GM19099 (cell line): Measurements from ENCODE around the gene ZBTB38.
A peak's percentile ranks its signal among the peaks of the same experiment; 100 is the strongest.

ENCODE experiments used
- POLR2A ChIP-seq: IDR thresholded peaks from 3 replicates; pipeline ENCODE4 v1.6.1; 2011; ENCODE audit warnings: low read depth; ENCODE audit not compliant: insufficient read length; ENCODE audit errors: extremely low read depth

The ZBTB38 gene

GRCh38 chr3:141385406-141386125 is 17.3 kb downstream of the ZBTB38 start:
- no peak for TF ChIP-seq POLR2A

GRCh38 chr3:141386126-141386488 is 17.8 kb downstream of the ZBTB38 start:
- no peak for TF ChIP-seq POLR2A

GRCh38 chr3:141386611-141387111 is 18.4 kb downstream of the ZBTB38 start:
- peak; percentile 93 for TF ChIP-seq POLR2A

GRCh38 chr3:141387516-141387915 is 19.2 kb downstream of the ZBTB38 start:
- peak; percentile 14 for TF ChIP-seq POLR2A

- TF ChIP-seq POLR2A, result no peak
Measured at GRCh38 chr3:141388395-141388794, 20.1 kb downstream of the ZBTB38 start.

GRCh38 chr3:141388823-141389621 is 20.7 kb downstream of the ZBTB38 start:
- TF ChIP-seq POLR2A, result peak; percentile 47

GRCh38 chr3:141389703-141390102 is 21.4 kb downstream of the ZBTB38 start:
- no peak for TF ChIP-seq POLR2A

GRCh38 chr3:141390747-141391146 is 22.4 kb downstream of the ZBTB38 start:
- TF ChIP-seq POLR2A, result no peak

GRCh38 chr3:141391298-141391990 is 23.1 kb downstream of the ZBTB38 start:
- TF ChIP-seq POLR2A, result peak; percentile 19

- no peak for TF ChIP-seq POLR2A
Measured at GRCh38 chr3:141391991-141392316, 23.6 kb downstream of the ZBTB38 start.

GRCh38 chr3:141392416-141392815 is 24.1 kb downstream of the ZBTB38 start:
- TF ChIP-seq POLR2A, result no peak

- TF ChIP-seq POLR2A, result no peak
Measured at GRCh38 chr3:141392897-141393734, 24.8 kb downstream of the ZBTB38 start.

GRCh38 chr3:141393735-141394076 is 25.4 kb downstream of the ZBTB38 start:
- TF ChIP-seq POLR2A, result no peak

GRCh38 chr3:141394560-141394959 is 26.3 kb downstream of the ZBTB38 start:
- TF ChIP-seq POLR2A, result no peak
